Measurements from ENCODE around the gene CIP2A.

- TF ChIP-seq CTCF (conservative IDR thresholded peaks at IDR 0.05; ENCODE audit: low read depth, low read length): no peak
- TF ChIP-seq SMC3 (IDR thresholded peaks at IDR 0.05; ENCODE audit: low read depth, low read length): no peak
- no peak for TF ChIP-seq CEBPB (IDR thresholded peaks at IDR 0.05; ENCODE audit: low read depth, low read length)
- TF ChIP-seq RCOR1 (IDR thresholded peaks at IDR 0.05; ENCODE audit: insufficient replicate concordance, low read length): no peak
- no peak for TF ChIP-seq BHLHE40 (IDR thresholded peaks at IDR 0.05; ENCODE audit: low read depth, low read length)
- TF ChIP-seq RFX5 (IDR thresholded peaks at IDR 0.05; ENCODE audit: low read depth, low read length): no peak
Observed at GRCh38 chr3:108578064-108578463, 11.2 kb downstream of the CIP2A start.
